ENCODE measurements around the gene CHST12.
A peak's percentile ranks its signal among the peaks of the same experiment; 100 is the strongest.
"Not testable (repeated sequence)": the region's sequence is repeated elsewhere in the genome, so short reads cannot be mapped to it uniquely, and the experiment has no call there.

The CHST12 gene

DNA sequence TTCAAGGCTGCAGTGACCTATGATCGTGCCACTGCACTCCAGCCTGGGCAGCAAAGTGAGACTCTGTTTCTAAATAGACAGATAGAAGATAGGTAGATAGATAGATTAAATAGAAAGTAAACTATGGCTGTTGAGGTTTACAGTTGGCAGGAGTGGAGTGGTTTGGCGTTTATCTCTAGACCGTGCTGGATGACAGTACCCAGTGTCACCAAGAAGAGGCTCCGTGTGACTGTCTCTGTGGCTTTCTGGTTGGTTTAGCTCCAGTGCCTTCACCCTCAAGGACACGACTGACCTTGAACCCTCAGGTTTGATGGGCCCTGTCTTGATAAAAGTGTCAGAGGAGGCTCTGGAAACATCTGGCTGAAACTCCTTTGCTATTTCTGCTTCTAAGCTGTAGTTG lies 31.7 kb downstream of the CHST12 start:
- no peak for DNase-seq (ENCODE audit: low read depth in 2 of 2)

DNA sequence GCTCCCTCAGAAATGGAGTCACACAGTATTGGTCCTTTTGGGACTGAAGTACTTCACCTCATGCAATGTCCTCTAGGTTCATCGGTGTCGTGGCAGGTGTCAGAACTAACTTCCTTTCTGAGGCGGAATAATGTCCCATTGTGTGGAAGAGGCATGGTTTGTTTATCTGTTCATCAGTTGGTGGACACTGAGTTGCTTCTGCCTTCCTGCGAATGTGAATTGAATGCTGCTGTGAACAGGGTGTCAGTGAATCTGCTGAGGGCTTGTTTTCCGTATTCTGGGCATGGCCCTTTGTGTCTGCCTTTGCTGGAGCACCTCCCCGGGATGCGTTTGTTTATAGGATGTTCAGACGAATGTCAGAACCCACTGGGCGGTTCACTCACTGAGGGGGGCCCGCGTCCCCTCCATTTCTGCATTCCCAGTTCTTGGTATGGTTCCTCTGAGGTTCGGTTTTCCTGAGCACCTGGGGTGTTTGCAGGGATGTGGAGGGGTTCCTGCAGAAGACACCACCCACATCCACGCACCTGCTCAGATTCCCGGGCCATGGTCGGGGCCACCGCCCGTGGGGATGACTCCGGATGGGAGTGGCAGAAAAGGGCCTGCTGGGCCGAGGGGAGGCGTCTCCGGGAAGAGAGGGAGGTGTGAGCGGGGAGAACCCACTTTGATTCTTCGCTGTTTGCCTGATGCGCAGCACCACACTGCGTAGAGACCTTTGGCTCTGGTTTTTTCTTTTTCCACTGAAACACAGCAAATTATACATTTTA lies 33.1 kb downstream of the CHST12 start:
- DNase-seq (ENCODE audit: low read depth in 2 of 2) = no peak

DNA sequence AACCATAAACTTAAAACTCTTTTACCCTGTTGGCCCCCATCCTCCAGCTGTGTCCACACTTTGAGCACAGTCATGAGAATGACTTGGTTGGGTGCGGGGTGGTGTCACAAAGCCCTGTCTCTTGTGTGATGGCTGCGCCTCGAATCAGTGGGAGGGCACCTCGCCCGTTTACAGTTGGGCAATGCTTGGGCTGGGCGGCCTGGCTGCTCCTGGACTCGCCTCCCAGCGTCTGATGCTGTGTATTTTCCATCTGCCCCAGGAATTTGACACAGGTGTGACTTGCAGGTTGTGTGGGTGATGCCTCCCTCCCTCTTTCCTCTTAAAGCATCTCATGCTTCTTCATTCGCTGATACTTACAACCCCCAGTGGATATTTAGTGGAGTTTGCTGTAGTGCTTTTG lies 33.7 kb downstream of the CHST12 start:
- DNase-seq (ENCODE audit: low read depth in 2 of 2) = no peak

DNA sequence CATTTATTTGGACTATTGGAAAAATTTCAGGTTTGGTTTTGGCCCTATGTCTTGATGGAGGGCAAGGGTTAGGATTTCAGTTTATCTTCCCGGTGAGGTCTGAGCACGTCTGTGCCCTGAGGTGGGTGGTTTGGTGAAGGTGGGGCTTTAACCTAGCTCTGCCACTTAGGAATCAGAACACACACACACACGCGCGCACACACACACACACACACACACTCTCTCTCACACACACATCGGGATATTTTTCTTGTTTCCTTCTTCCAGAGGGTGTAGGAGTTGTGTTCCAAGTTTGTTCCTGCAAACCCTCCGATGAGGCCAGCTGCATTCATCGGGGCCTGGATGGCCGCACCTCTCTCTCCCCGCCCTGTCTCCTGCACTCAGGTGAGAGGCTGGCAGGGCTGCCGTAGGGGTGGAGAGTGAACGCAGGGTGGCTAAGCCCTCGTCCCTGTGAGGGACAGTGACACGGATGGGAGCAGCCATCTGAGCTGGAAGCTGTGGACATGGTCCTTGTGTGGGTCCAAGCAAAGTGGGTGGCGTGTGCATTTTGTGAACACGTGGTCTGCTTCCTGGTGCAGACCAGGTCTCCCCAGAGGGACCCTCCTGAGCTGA lies 34.2 kb downstream of the CHST12 start:
- DNase-seq (ENCODE audit: low read depth in 2 of 2) = no peak

DNA sequence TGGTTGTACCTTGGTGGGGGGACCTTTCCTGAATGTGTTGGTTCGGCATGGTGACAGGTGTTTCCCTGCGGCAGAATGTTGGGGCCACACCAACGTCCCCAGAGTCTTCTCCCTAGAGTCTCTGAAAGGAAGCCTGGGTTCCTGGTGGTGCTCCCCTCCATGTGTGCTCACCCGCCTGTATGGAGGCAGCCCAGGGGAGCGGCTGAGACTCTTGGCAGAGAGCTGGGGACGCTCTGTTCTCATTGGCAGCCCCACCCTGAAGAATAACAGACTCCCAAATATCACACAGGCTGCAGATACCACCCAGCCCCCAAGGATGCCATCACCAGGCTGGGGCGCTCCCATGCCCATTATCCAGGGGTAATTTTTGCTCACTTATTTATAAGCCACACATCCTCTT lies 34.8 kb downstream of the CHST12 start:
- no peak for DNase-seq (ENCODE audit: low read depth in 2 of 2)

DNA sequence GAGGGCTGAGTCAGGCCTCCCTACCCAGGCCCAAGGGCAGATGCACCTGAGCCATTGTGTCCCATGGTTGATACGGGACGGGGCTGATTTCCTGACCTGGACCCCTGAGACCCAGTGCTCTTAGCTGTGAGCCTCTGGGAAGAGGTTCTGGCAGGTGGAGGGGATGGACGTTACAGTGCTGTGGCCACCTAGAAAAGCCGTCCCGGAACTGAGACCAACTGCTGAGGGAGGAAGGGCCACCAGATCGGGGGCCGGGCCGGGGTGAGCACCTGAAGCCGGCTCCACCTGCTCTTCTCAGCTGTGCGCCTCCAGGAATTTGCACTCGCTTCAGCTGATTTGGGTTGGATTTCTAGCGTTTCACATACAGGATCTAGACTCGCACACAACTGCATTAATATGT lies 35.4 kb downstream of the CHST12 start:
- no peak for DNase-seq (ENCODE audit: low read depth in 2 of 2)

DNA sequence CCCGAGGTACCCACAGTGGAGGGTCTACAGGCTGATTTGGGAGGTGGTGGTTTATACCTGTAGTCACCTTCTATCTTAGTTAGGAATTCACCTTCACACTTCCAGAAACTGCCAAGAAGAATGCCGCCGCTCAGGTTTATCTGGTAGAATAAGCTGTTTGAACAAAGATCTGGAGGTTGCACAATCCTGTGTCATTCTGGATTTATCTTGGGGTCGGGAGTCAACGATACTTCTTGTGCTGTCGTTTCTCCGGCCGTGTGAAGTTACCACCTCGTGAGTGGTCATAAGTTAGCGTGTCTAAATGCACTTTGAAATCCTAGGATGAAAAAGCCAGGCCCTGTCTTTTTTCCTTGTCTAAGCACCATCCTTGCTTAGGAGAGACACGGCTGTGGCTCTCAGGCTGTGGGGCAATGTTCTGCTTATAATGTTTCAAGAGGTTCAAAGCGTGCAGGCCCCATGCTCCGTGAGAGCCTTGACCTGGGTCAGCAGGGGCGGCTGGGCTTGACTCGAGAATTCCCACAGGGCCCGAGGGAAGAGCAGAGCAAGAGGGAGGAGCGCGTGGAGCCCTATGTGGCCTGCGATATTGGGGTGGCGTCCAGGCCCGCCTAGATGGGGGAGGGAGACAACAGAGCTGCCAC lies 37.3 kb downstream of the CHST12 start:
- no peak for DNase-seq (ENCODE audit: low read depth in 2 of 2)

DNA sequence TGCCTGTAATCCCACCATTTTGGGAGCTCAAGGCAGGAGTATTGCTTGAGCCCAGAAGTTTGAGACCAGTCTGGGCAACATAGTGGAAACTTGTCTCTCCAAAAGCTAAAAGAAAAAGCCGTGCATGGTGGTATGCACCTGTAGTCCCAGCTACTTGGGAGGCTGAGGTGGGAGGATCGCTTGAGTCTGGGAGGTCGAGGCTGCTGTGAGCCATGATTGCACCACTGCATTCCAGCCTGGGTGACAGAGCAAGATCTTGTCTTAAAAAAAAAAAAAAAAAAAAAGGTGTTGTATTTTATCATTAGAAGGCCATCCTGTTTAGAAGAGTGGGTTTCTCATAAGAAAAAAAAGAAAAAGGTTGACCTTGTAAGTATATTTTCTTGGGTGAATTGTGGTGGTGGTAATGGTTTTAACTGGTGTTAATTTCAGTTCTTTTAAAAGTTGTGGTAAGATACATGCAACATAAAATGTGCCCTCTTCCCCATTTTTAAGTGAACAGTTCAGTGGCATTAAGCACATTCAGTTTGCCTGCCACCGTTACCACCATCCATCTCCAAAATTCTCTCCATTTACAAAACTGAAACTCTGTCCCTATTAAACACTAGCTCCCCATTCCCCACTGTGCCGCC lies 38.1 kb downstream of the CHST12 start:
- no peak for DNase-seq (ENCODE audit: low read depth in 2 of 2)

DNA sequence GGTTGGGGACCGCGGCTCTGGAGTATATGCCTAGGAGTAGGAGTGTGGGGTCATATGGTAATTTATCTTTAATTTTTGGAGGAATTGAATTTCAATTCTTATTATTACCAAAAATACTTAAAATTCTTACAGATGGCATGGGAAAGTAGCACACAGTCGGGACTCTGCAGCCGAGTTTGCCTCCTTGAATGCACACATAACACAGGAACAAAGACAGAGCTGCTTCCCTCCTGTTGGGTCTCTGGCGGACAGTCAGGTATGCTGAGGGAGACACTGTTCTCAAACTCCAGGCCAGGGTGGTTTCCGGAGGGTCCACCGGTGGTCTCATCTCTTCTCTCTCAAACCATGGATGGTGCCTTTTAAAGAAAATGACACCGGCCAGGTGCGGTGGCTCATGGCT lies 40.1 kb downstream of the CHST12 start:
- DNase-seq (ENCODE audit: low read depth in 2 of 2) = no peak

DNA sequence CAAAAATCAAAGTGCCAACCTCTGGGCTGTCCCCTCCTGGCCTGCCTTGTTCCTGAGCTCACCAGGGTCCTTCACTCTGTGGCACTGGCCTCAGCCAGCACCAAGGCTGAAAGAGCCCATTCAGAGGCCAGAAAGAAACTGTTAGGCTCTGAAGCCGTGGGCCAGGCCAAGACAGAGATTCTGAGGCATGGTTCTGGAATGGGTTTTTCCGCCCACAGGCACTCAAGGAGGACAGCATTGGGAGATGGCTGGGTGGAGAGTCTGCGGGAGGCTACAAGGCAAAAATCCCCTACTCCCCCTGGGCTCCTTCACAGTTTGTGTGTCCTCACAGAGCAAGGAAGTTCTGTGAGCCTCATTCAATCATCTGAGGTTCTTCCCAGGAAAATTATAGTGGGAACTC lies 41.1 kb downstream of the CHST12 start:
- DNase-seq (ENCODE audit: low read depth in 2 of 2) = peak; percentile 4 to 11

DNA sequence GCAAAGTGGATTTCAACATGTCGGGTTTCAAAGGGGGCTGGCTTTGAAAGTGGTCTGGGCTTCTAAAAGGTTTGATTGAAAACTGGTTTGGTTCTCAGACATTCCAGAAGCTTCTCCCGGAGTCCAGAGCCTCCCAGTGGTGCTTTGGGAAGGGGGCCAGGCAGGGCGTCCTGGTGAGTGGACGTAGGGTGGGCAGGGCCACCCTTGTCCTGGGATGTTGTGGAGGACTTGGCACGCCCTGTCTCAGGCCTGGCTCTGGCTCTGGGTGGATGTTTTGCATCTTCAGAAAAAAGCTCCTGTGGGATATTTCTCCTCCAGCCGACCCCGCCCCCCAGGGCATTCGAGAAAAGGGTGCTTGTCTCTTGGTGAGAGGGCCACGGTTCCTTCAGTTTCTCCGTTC lies 41.6 kb downstream of the CHST12 start:
- no peak for DNase-seq (ENCODE audit: low read depth in 2 of 2)

DNA sequence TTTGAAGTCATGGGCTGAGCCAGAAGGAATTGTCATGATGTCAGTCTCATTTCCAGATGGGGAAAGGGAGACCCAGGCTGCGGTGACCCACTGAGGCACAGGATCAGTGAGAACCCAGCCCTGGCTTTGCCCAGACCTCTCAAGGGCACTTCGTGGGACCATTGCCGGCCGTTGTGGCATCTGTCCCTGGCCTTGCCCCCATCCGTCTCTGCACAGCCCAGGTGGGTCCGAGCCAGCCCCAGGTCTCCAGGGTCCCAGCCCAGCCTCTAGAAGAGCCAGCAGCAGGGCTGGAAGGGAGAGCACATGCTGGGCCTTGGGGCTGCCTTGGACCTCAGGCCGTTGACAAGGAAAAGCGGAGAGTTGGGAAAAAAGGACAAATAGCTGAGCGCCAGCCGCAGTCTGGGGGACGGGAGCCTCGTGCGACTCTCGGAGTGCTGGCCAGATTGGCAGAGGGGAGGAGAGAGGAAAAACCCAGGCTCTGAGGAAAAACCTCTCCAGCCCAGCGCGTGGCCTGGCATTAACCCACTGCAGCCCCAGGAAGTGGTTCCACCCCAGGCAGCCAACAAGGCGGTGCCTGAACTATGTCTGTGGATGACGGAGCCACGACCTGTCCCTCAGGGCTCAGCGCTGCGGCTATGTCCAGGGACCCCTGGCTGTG lies 42.6 kb downstream of the CHST12 start:
- no peak for DNase-seq (ENCODE audit: low read depth in 2 of 2)

DNA sequence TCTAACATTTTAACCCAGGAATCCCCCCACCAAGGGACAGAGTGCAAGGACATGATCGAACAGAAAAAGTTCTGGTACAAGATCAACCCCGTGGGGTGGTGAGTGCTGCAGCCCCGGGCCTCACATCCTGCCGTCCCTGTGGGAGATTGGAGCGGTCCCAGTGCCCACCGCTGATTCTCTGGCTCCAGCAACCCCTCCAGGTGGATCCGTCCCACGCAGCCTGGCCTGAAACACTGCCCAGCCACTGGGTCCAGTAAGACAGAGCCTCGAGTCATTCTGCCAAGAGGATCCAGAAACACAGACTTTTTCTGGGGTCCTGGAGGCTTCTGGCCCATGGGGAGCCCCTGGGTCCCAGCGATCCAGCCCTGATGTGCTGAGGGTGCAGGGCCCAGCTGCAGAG lies 43.3 kb downstream of the CHST12 start:
- no peak for DNase-seq (ENCODE audit: low read depth in 2 of 2)

DNA sequence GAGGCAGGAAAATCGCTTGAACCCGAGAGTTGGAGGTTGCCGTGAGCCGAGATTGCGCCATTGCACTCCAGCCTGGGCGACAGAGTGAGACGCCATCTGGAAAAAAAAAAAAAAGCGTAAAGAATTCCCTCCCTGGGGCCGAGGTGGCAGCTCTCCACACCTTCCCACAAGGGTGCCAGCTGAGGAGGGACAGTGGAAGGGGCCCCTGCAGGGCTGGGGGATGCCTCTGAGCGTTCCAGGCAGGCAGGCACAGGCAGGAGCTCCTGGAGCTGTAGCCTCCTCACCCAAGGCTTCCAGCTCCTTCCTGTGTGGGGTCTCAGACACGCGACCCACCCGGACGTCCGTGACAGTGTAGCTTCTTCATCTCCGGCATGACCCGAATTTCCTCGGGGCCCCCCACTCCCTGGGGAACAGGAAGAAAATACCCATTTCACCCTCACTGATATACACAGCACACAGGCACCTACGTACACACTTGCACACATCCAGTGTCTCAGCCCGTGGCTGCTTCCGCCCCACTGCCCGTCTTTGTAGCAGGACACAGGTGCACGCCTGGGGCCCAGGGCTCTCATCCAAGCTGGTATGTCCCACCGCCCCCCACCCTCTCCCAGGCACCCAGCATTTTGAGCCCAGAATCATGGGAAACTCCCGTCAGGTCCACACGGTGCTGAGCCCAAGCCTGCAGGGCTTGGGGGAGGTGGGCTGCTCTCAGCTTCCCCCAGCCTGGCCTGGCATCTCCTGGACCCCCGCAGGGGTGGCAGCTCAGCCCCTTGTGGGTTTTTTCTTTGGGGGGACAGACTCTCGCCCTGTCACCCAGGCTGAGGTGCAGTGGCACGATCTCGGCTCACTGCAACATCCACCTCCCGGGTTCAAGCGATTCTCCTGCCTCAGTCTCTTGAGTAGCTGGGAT lies 47.0 kb downstream of the CHST12 start:
- DNase-seq (ENCODE audit: low read depth in 2 of 2) = no peak

DNA sequence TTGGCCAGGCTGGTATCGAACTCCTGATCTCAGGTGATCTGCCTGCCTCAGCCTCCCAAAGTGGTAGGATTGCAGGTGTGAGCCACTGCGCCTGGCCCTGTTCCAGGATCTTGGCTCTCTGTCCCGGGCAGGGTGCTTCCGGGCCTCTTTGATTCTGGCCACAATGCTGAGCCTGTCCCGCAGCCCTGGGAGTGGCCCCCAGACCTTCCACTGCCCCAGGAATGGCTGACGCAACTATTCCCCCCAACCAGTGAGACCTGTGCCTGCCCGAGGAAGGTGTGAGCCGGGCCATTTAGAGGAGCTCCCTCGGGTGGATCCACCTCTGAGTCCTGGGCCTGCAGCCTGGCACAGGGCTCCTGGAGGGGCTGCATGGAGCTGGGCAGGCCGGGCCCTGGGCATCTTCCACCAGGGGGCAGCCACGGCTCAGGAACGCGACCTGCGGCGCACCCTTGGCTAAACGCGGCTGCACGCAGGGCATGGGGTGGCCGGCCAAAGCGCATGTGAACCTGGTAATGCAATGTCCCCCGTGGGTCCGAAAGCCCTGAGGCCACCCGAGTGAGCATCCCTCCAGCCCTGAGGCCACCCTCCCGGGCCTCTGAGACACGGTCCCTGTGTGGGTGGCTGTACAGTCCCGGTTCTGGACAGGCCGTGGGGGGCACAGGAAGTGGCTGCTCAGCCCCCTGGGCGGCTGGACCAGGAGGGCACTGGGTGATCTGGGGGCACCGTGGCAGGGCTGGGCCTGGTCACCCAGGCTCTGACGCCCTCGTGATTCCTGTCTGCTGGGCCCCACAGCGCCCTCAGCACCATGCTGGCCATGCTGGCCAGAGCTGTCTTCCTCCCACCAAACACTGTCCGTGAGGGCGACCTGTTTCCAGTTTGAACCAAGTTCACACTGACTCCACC lies 48.0 kb downstream of the CHST12 start:
- DNase-seq (ENCODE audit: low read depth in 2 of 2) = peak in 1 of 2 experiments; percentile 19

DNA sequence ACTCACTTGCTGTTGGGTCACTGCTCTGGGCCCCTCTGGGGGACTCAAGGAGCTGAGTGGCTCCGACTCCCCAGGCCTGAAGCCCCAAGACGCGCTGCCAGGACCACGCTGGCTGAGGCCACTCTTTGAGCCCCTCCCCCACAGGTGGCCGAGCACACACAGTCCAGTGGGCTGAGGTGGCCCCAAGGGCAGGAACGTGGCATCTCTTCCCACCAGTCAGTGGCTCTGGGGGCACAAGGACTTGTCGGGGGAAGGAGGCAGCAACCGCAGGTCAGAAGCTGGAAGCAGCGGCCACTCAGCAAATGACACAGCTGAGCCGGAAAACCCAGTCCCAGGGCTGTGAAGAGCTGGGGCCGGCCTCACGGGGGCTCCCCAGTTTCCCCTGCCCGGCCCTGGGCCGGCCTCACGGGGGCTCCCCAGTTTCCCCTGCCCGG lies 48.7 kb downstream of the CHST12 start:
- no peak for DNase-seq (ENCODE audit: low read depth in 2 of 2)

DNA sequence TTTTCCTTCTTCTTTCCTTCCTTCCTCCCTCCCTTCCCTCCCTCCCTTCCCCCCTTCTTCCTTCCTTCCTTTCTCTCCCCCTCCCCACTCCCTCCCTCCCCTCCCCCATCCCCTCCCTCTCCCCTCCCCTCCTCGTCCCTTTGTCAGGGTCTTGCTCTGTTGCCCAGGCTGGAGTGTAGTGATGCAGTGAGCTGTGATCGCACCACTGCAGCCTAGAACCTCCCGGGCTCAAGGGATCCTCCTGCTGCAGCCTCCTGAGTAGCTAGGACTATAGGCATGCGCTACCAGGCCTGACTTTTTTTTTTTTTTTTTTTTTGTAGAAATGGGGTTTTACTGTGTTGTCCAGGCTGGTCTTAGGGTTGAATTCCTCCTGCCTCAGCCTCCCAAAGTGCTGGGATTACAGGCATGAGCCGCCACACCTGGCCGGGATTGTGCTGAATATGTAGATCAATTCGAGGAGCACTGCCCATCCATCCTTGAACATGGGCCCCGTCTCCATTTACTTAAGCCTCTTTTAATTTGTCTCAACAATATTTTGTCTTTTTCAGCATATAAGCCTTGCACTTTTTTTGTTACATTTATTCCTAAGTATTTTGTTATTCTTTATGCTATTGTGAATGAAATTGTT lies 49.3 kb downstream of the CHST12 start:
- no peak for DNase-seq (ENCODE audit: low read depth in 2 of 2)

DNA sequence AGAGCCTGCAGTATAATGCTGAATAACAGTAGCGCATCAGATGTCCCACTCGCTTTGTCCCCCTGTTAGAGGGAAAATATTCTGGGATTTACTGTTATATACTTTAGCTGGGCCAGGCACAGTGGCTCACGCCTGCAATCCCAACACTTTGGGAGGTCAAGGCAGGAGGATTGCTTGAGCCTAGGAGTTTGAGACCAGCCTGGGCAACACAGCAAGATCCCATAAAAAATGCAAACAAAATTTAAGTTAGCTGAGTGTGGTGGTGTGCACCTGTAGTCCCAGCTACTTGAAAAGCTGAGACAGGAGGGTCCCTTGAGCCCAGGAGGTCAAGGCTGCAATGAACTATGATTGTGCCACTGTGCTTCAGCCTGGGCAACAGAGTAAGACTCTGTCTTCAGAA lies 50.4 kb downstream of the CHST12 start:
- not testable (repeated sequence) for DNase-seq (ENCODE audit: low read depth in 2 of 2)

DNA sequence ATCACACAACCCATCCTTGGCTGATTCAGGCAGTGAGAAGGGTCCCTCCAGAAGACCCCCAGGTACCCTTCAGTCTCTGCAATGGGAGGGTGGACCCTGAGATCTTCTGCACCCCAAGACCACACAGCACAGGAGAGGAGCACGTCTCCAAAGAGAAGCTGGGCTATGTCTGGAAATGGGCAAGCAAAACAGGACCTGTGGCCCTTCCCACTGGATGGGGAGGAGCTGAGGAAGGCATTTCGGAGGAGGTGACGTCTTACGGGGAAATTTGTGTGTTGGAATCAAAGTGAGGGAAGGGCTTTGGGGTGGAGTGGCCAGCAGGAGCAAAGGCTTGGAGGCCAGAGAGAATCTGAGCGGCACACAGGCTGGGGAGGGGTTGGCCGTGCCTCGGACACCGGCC lies 56.3 kb downstream of the CHST12 start:
- DNase-seq (ENCODE audit: low read depth in 2 of 2) = no peak

DNA sequence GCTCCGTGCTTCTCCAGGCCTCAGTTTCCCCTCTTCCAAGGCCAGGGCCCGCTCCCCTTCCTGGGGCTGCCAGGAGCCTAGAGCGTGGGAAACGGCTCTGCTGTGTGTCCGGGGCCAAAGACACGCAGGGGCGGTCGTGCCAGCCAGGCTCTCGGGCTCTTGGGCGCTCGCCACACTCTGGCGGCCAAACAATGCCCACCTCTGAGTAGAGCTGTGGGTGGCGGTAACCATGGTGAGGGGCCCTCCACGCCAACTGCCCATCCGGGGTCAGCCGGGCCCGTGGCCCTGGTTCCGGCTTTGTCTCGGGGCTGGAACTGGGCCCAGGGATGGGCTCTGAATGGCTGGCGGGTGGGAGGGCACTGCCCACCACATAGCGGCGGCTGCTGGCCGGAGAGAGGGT lies 56.8 kb downstream of the CHST12 start:
- no peak for DNase-seq (ENCODE audit: low read depth in 2 of 2)
